CD4-positive, alpha-beta T cell treated with Interleukin-17A for 1 hour (primary cell): Measurements from ENCODE around the gene INIP.
"Not testable (repeated sequence)": the region's sequence is repeated elsewhere in the genome, so short reads cannot be mapped to it uniquely, and the experiment has no call there.

Source experiments
- DNase-seq: peaks from one replicate; pipeline ENCODE4 v3.0.0-alpha.2; 2020

The INIP gene

GRCh38 chr9:112731971-112732370 lies 14.1 kb upstream of the INIP start:
- DNase-seq = no peak

GRCh38 chr9:112728401-112728800 lies 10.5 kb upstream of the INIP start:
- DNase-seq = no peak

DNA sequence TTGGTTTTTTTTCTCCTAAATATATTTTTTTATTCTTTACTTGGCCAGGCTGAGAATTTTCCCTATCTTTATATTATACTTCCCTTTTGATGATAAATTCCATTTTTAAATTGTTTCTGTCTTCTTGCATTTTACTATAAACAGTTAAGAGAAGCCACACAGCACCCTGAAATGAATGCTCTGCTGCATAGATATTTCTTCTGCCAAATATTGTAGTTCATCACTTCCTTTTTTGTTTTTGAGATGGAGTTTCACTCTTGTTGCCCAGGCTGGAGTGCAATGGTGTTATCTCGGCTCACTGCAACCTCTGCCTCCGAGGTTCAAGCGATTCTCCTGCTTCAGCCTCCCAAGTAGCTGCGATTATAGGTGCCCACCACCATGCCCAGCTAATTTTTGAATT lies 8.5 kb upstream of the INIP start:
- no peak for DNase-seq

DNA sequence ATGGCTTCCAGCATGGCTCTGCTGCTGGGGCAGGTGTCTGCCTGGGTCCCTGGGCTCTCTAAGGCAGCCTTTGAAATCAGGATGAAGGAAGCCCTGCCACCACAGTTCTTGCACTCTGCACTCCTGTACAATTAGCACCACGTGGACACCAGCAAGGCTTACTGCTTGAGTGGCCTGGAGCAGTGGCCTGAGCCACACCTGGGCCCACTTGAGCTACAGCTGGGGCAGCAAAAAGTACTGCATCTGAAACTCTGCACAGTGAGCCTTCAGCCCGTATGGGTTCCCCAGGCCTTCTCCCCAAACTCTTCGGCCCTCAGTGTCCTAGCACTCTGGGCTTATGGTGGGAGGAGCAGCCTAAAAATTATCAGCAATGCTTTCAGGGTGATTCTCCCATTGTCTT lies 8.0 kb upstream of the INIP start:
- DNase-seq = no peak

GRCh38 chr9:112722749-112723148 lies 4.8 kb upstream of the INIP start:
- not testable (repeated sequence) for DNase-seq

DNA sequence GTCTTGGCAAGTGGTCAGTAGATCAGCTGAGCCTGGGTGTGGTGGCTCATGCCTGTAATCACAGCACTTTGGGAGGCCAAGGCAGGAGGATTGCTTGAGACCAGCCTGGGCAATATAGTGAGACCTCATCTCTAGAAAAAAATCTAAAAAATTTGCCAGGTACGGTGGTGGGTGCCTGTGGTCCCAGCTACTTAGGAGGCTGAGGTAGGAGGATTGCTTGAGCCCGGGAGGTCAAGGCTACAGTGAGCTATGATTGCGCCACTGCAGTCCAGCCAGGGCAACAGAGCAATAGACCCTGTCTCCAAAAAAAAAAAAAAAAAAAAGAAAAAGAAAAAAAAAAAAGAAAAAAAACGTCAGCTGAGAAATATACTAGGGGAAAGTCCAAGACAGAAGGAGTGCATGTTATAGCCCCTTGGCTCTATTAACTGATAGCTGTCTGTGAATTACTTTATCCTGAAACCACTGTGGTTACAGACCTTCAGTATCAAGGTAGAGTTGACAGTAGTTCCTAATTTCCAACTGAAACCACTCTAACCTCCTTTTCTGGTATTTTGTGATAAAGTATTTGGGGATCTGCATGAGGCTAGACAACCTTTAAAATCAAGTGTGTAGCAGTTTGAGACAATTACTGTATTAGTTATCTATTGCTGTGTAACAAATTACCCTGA lies 2.3 kb upstream of the INIP start:
- DNase-seq = no peak

DNA sequence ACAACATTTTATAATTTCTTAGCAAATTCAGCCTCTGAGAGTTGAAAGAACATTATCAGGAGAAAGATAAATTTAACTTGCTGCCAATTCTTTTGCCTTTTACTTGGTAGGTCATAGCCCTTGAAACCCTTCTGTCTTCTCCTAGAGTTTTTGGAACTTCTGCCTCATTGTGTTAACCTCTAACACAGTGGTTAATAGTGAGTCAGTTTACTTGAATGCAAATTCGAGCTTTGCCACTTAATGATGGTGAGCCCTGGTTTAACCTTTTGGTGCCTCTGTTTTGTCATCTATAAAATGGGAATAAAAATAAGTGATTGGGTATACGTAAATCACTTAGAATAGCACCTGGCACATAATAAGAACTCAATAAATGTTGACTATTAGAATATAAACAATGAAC lies 1.8 kb upstream of the INIP start:
- DNase-seq = no peak

DNA sequence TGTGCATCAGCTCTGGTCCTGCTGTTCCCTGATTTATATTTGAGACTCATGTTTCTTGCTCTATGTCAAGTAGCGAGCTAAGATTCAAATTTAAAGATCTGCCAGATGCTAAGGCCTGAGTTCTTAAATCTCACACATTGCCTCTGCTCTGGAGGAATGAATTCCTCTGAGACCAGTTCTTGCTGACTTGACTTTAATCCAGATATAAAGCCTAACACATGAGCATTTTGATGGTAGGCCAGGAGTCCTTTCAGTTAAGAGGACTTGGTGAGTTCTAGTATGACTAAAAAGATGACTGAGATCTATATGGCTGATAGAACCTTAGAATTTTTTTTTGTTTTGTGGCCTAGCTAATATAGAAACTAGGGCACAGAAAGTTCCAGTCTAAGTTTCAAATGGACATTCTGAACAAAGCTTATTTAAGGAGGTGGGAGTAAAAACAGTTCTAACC lies 1.3 kb upstream of the INIP start:
- DNase-seq = no peak

GRCh38 chr9:112712678-112713077 lies 5.2 kb downstream of the INIP start:
- no peak for DNase-seq

GRCh38 chr9:112711050-112711689 lies 6.7 kb downstream of the INIP start:
- no peak for DNase-seq

GRCh38 chr9:112705768-112706427 lies 12.0 kb downstream of the INIP start:
- DNase-seq = no peak

DNA sequence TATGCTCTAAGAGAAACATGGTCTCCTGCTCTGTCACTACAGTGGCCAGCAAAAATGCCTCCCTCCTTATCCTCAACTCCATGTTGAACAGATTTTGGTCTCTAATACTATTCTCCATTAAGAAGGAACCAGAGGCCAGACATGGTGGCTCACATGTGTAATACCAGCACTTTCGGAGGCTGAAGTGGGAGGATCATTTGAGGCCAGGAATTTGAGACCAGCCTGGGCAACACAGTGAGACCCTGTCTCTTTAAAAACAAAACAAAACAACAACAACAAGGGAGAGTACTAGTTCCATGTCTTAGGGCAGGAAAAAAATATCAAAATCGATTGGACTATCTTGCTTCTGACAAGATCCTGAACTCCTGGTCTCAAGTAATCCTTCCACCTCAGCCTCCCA lies 14.6 kb downstream of the INIP start:
- no peak for DNase-seq

GRCh38 chr9:112700085-112700484 lies 17.8 kb downstream of the INIP start:
- no peak for DNase-seq

- DNase-seq = peak; percentile 18
Measured at GRCh38 chr9:112699230-112699629, 18.7 kb downstream of the INIP start.

DNA sequence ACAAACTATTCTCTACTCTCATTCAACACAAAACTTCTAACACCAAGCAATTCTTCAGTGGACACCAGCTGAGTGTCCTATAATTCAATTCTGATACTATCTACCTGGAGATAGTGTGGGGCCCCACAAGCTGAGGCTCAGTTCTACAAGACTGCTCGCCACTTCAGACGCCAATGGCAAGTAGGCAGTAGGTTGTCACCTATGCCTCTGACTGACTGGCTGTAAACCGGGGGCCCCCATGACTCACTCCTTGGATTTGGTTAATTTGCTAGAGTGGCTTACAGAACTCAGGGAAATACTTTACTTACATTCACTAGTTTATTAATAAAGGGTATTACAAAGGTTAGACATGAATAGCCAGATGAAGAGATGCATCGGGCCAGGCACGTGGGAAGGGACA lies 21.5 kb downstream of the INIP start:
- DNase-seq = no peak

- no peak for DNase-seq
Measured at GRCh38 chr9:112694706-112695555, 23.0 kb downstream of the INIP start.

- no peak for DNase-seq
Measured at GRCh38 chr9:112689161-112689740, 28.7 kb downstream of the INIP start.

DNA sequence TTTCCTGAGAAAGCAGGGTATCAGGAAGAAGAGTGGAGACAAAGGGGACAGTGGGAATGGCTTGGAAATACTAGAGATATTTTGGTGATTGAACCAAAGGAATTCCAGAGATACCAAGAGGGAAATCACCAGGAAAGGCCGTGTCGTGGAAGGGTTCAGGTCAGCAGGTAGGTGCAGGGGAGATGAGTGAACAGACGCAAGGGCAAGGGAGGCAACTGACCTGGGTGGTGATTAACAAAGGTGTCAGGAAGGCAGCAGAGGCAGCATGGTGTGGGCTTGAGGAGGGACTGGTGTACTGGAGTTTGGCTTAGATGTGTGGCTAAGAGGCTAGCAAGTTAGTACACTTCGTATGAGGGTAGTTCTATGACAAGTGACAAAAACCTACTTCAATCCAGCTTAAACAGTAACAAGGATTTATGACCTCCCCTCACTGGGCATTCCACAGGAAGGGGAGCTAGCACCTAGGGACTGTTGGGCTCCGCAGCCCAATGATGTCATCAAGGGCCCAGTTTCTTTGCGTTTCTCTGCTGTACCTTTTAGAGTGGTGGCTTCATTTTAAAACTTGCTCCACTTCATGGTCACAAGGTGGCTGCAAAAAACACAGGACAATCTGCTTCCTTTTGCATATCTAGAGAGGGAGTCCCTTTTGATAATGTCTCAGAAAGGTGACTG lies 37.0 kb downstream of the INIP start:
- DNase-seq = no peak

- DNase-seq = no peak
Measured at GRCh38 chr9:112677040-112677439, 40.9 kb downstream of the INIP start.

DNA sequence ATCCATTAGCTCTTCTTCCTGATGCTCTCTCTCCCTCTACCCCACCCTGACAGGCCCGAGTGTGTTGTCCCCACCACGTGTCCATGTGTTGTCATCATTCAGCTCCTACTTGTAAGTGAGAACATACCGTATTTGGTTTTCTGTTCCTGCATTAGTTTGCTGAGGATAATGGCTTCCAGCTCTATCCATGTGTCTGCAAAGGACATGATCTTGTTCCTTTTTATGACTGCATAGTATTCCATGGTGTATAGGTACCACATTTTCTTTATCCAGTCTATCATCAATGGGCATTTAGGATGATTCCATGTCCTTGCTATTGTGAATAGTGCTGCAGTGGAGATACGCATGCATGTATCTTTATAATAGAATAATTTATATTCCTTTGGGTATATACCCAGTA lies 44.7 kb downstream of the INIP start:
- not testable (repeated sequence) for DNase-seq

- DNase-seq = no peak
Measured at GRCh38 chr9:112670991-112671625, 46.8 kb downstream of the INIP start.

- DNase-seq = no peak
Measured at GRCh38 chr9:112669326-112669725, 48.6 kb downstream of the INIP start.
